GM12878 (cell line): ENCODE data around the gene TFDP1.

Experiments
- EZH2 ChIP-seq: IDR thresholded peaks from 2 replicates; pipeline ENCODE4 v1.6.1; 2012; ENCODE audit warnings: low read depth, mild to moderate bottlenecking, control low read depth, inconsistent platforms, low read length, borderline replicate concordance; ENCODE audit not compliant: control insufficient read depth
- POLR2A ChIP-seq: IDR thresholded peaks from 2 replicates; pipeline ENCODE4 v1.6.1; 2011; ENCODE audit warnings: low read depth, mild to moderate bottlenecking, low read length
- SPI1 ChIP-seq: IDR thresholded peaks from 2 replicates; pipeline ENCODE4 v1.6.1; 2011; ENCODE audit warnings: low read depth, mild to moderate bottlenecking, low read length, moderate library complexity, borderline replicate concordance; ENCODE audit not compliant: insufficient read depth
- TAF1 ChIP-seq: IDR thresholded peaks from 2 replicates; pipeline ENCODE4 v1.6.1; 2011; ENCODE audit warnings: mild to moderate bottlenecking, low read depth, low read length, borderline replicate concordance
- TBL1XR1 ChIP-seq: IDR thresholded peaks from 2 replicates; pipeline ENCODE4 v1.6.1; 2012; ENCODE audit warnings: low read depth, low read length, improper control_type of control experiment
- TF ChIP-seq, protein P1 (sequence below): fragments of 450-650 bp; IDR thresholded peaks from 2 replicates; pipeline ENCODE4 v1.6.1; 2017; ENCODE audit warnings: mild to moderate bottlenecking
- TF ChIP-seq, protein P2 (sequence below): fragments of 450-650 bp; IDR thresholded peaks from 2 replicates; pipeline ENCODE4 v1.6.1; 2014; ENCODE audit warnings: mild to moderate bottlenecking

DNA sequence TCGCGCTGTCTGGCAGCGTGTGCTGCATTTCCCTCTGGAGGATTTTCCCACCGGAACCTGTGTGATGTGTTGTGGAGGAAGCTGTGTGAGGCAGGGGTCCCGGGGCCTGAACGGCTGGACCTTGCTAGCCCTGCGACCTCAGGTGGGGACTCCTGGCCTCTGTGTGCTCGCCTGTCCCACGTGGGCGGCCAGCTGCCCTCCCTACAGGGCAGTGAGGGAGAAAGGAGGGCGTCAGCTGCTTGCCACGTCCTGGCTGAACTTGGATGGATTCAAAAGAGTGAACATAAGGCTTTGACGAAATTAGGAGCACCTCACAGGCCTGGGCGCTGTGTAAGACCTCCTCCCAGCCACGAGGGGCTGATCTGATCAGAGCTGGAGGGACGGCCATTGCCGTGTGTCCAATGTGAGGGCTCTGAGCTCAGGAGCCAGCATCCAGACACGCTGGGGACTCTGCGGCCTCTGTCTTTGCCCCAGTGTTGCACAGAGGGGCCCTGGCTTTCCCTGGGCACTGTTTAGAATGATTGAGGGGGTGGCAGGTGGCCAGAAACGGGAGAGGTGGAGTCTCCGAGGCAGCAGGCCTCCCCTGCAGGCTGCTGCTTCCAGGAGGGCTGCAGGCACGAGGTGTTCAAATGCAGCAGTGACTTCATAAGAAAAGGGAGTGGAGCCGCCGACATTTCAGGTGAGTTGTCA is 13.0 kb downstream of the TFDP1 start:
- no peak for TF ChIP-seq SPI1
- TF ChIP-seq, protein P1, sequence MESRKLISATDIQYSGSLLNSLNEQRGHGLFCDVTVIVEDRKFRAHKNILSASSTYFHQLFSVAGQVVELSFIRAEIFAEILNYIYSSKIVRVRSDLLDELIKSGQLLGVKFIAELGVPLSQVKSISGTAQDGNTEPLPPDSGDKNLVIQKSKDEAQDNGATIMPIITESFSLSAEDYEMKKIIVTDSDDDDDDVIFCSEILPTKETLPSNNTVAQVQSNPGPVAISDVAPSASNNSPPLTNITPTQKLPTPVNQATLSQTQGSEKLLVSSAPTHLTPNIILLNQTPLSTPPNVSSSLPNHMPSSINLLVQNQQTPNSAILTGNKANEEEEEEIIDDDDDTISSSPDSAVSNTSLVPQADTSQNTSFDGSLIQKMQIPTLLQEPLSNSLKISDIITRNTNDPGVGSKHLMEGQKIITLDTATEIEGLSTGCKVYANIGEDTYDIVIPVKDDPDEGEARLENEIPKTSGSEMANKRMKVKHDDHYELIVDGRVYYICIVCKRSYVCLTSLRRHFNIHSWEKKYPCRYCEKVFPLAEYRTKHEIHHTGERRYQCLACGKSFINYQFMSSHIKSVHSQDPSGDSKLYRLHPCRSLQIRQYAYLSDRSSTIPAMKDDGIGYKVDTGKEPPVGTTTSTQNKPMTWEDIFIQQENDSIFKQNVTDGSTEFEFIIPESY, result no peak
- no peak for TF ChIP-seq POLR2A
- TF ChIP-seq TAF1, result no peak
- TF ChIP-seq, protein P2, sequence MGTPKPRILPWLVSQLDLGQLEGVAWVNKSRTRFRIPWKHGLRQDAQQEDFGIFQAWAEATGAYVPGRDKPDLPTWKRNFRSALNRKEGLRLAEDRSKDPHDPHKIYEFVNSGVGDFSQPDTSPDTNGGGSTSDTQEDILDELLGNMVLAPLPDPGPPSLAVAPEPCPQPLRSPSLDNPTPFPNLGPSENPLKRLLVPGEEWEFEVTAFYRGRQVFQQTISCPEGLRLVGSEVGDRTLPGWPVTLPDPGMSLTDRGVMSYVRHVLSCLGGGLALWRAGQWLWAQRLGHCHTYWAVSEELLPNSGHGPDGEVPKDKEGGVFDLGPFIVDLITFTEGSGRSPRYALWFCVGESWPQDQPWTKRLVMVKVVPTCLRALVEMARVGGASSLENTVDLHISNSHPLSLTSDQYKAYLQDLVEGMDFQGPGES, result no peak
- no peak for TF ChIP-seq TBL1XR1
- TF ChIP-seq EZH2, result no peak
